GM21360 (cell line): Measurements from ENCODE around the gene PPM1A.

ENCODE experiments used
- ATAC-seq: cut with Tn5 transposase; IDR thresholded peaks from one replicate; pipeline ENCODE4 v1.9.1; 2021; ENCODE audit warnings: mild to moderate bottlenecking, moderate library complexity; ENCODE audit not compliant: unreplicated experiment

PPM1A gene

DNA sequence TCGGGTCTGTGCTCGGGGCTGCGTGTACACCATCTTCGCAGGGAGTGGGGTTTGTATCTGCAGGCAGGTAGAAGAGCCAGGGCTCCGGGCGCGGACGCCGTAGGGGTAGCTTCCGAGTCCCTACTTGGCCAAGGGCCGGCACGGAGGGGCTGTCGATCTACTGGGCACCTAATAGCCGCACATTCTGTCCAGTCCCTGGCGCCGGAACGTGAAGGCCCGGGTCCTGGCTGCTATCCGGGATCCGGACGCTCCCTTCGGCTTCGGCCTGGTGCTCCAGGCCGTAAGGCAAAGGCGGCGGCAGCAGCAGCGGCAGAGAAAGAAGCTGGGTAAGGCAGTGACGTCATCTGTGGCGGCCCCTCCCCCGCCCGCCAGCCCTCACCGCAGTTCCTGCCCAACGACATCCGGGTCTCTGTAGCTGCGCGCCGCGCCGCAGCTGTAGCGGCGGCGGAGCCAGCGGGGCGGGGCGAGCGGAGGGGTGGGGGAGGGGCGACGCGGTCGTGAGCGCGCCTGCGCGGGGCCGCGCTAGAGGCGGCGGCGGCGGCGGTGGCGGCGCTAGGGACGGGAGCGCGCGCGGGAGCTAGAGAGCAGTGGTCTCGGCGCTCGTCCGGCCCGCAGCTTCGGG is at the start of gene PPM1A:
TSS of gene PPM1A (plus strand) at position 525 of the 622 bp plus-strand sequence. CDS start 33,483 bp downstream, outside the sequence.
- peak; percentile 74 for ATAC-seq

GRCh38 chr14:60199321-60199720 is 49.7 kb upstream of the PPM1A start:
- no peak for ATAC-seq

- ATAC-seq = peak; percentile 66
These were observed 44.7 kb upstream of the PPM1A start for GRCh38 chr14:60204104-60204842.

- ATAC-seq = peak; percentile 52
These were observed 43.9 kb upstream of the PPM1A start for GRCh38 chr14:60204843-60205774.

- ATAC-seq = no peak
These were observed 42.8 kb upstream of the PPM1A start for GRCh38 chr14:60206249-60206670.

- peak; percentile 39 for ATAC-seq
These were observed 42.0 kb upstream of the PPM1A start for GRCh38 chr14:60206837-60207533.

GRCh38 chr14:60210703-60211102 is 38.3 kb upstream of the PPM1A start:
- ATAC-seq = no peak

DNA sequence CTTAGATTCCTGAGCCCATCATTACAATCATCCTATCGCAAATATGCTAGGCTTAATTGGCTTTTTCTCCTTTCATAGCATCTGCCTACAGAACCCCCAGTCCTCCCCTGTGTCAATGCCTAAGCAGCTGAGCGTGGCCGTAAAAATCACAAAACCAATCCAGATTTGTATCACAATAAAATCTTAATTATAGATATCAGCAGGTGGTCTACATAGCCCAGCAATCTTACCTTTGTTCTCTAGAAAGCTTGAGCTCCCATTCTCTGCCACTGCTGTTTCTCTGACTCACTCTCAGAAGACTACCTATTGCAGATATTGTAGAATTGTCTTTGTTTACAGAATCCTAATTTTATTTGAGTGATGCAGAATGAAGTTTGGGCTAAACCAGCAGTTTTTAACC is 37.9 kb upstream of the PPM1A start:
- no peak for ATAC-seq

DNA sequence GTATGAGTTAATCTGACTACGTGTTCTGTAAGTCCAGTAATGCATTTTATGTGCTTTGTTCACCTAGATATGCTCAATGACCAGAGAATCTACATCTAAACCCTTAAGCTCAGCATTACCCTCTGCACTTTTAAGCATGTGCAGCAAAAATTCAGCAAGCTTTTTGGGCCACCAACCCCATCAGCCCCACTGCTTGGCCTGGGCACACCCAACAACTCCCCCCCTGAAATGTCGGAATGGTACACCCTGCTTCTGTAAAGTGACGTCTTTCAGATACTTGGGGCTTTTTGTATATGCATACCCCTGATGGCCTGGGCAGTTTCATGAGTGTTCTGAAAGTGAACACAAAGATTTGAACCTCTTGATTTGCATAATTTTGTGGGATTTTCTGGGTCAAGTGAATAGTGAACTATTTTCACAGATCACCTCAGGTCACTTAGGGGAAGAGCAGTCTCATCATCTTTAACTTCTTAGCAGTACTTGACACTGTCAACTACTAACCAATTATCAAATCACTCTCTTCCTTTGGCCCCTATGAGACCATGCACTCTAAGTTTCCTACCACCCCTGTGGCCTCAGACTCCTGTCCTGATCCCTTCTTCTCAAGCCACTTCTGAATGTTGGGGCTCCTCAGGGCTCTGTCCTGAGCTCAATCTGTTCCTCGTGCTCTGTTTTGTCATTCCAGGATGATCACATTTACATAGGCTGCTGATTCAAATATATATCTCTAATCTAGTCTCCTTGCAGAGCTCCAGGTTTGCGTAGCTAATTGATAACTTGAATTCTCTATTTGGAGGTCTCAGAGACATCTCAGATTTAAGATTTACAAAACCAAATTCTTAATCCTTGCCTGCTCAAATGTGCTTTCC is 36.3 kb upstream of the PPM1A start:
- peak; percentile 91 for ATAC-seq

GRCh38 chr14:60214003-60214402 is 35.0 kb upstream of the PPM1A start:
- no peak for ATAC-seq

DNA sequence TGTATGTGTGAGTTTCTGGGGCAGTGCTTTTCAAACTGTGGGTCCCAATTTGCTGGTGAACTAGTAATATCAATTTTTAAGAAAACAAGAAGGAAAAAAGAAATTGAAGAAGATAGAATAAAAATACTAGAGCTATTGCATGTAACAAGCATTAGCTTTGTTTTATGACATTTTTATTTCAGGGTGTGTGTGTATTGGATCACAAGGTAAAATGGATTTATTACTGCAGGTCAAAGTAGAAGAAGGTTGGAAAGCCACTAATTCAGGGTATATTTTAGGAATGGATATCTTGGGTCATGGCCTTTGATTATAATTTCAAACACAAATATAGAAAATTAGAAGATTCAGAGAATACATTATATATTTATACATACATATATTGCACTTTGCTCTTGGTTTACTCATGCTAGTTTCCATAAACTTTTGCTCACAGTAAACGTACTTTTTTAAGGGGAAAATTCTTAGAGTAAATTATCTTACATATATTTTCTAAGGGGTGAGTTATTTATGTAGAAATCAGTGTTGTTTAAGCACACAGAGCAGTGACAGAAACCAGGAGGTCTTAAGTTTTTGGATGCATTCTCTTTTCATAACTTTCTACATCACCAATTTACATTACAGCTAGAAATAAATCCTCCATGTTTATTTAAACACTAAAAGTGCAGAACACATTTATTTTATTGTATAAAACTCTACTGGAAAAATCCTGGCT is 34.5 kb upstream of the PPM1A start:
- no peak for ATAC-seq

GRCh38 chr14:60215127-60215444 is 33.9 kb upstream of the PPM1A start:
- no peak for ATAC-seq

- ATAC-seq = no peak
These were observed 33.3 kb upstream of the PPM1A start for GRCh38 chr14:60215520-60216420.

GRCh38 chr14:60217713-60218112 is 31.3 kb upstream of the PPM1A start:
- no peak for ATAC-seq

GRCh38 chr14:60220084-60220483 is 28.9 kb upstream of the PPM1A start:
- ATAC-seq = peak; percentile 71

DNA sequence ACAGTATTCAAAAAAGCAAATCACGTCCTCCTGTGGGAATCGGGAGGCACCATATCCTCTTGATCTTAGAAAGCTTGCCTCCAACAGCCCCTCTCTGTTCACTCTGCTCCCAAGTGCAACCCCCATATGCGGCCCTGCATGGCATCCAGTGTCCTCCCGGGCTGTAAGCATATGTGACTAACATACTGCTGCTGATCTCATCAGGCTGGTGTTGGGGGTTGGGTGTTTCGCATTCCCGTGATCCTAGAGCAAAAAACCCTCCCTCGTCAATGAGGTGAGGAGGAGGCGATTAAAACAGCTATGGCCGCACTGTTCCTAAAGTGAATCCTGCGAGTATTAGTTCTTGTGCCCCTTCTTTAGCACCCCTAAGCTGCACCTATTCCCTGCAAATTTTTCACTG is 28.1 kb upstream of the PPM1A start:
- ATAC-seq = no peak

DNA sequence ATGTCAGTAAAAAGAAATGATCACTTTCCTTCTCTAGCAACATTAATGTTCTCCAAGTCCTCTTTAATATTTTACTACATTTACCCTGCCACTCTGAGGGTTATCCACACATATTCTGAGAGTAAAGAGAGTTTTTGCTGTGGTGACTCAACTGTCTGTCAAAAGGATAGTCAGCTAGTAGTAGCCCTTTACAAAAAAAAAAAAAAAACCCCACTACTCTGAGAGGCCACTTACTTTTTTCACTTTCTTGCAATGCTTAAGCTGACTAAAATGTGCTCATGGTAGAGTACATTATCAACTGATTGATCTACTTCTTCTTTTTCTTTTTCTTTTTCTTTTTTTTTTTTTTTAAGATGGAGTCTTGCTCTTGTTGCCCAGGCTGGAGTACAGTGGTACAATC is 27.6 kb upstream of the PPM1A start:
- ATAC-seq = no peak

- ATAC-seq = no peak
These were observed 26.2 kb upstream of the PPM1A start for GRCh38 chr14:60222820-60223219.
